GM12878 (cell line): ENCODE measurements around the gene RET. TPM values are rescaled to one million over a fixed set of nuclear protein-coding genes. Genes with fewer than 3 reads are reported as not detected.

Source experiments
- ATAC-seq: fragments of 200-7000 bp; cut with Tn5 transposase; 3 replicates; pipeline ENCODE4 v1.9.1; 2020; ENCODE audit warnings: mild to moderate bottlenecking, moderate library complexity
- BruUV-seq: library from RNA; stranded (reverse); fragments of 400-500 nt; replicated peaks from 2 replicates; lab custom pipeline; 2021; lab: Mats Ljungman, UMichigan
- CTCF ChIA-PET: fragments of 300-600 bp; sonication (Branson Sonifier 250); formaldehyde crosslinking; extraction: SDS; loops from one replicate; lab custom pipeline; 2021; ENCODE audit warnings: inconsistent platforms; lab: Yijun Ruan, JAX
- POLR2A ChIA-PET: fragments of 350-600 bp; formaldehyde crosslinking; extraction: SDS; loops from one replicate; lab custom pipeline; 2021; ENCODE audit warnings: inconsistent platforms; lab: Charles Lee
- RAD21 ChIA-PET: fragments of 300-600 bp; sonication (Branson Sonifier 250); formaldehyde crosslinking; loops from one replicate; lab custom pipeline; 2023; ENCODE audit warnings: antibody characterized with exemption; ENCODE audit not compliant: unreplicated experiment; lab: Charles Lee
- SMC1A ChIA-PET: fragments of 300-600 bp; sonication (Branson Sonifier 250); formaldehyde crosslinking; loops from one replicate; lab custom pipeline; 2023; ENCODE audit not compliant: unreplicated experiment, uncharacterized antibody; lab: Charles Lee
- DNase-seq: peaks from one replicate; pipeline ENCODE4 v3.0.0-alpha.2; 2011; ENCODE audit warnings: low read depth, low spot score
- FAIRE-seq: peaks from 3 replicates; lab custom pipeline; 2011; peaks lifted over from hg19 to GRCh38; lab: Jason Lieb, UNC
- H2AFZ ChIP-seq: 2 replicates; pipeline ENCODE4 v1.6.0; 2011; ENCODE audit warnings: low read depth, low read length, control low read depth; ENCODE audit not compliant: control insufficient read depth
- H3K27ac ChIP-seq: 2 replicates; pipeline ENCODE4 v1.5.1; 2011; ENCODE audit warnings: control low read depth; ENCODE audit not compliant: control insufficient read depth, insufficient read depth
- H3K27me3 ChIP-seq, 2 experiments: replicated peaks in 1 of 2; 2 replicates each; pipeline versions ENCODE4 v1.6.0 to v1.6.1; 2011; ENCODE audit warnings: low read length in 1 of 2; ENCODE audit not compliant: control insufficient read depth in 2 of 2, insufficient read depth in 2 of 2
- H3K36me3 ChIP-seq, 2 experiments: 2 replicates each; pipeline ENCODE4 v1.5.1; 2011; ENCODE audit warnings: low read length in 1 of 2; ENCODE audit not compliant: control insufficient read depth in 2 of 2, insufficient read depth in 2 of 2
- H3K4me1 ChIP-seq: 2 replicates; pipeline ENCODE4 v1.6.1; 2011; ENCODE audit warnings: mild to moderate bottlenecking, low read length, moderate library complexity, mixed read lengths; ENCODE audit not compliant: control insufficient read depth, insufficient read depth
- H3K4me2 ChIP-seq: 2 replicates; pipeline ENCODE4 v1.6.0; 2011; ENCODE audit warnings: control low read depth; ENCODE audit not compliant: control insufficient read depth, insufficient read depth
- H3K4me3 ChIP-seq: fragments of 200-600 bp; sonication (generic); 2 replicates; pipeline ENCODE4 v1.5.1; 2016
- H3K79me2 ChIP-seq: 2 replicates; pipeline ENCODE4 v1.6.0; 2011; ENCODE audit warnings: low read length; ENCODE audit not compliant: control insufficient read depth, insufficient read depth
- H3K9ac ChIP-seq: 2 replicates; pipeline ENCODE4 v1.8.0; 2011; ENCODE audit warnings: low read length, control low read depth, mixed read lengths; ENCODE audit not compliant: control insufficient read depth, insufficient read depth
- H3K9me3 ChIP-seq: replicated peaks from 3 replicates; pipeline ENCODE4 v1.5.1; 2011; ENCODE audit warnings: mild to moderate bottlenecking, low read length; ENCODE audit not compliant: control insufficient read depth, insufficient read depth
- H4K20me1 ChIP-seq: 2 replicates; pipeline ENCODE4 v1.6.0; 2011; ENCODE audit not compliant: control insufficient read depth, insufficient read depth
- ELK1 ChIP-seq: IDR thresholded peaks from 2 replicates; pipeline ENCODE4 v1.6.1; 2012; ENCODE audit warnings: low read depth, low read length, improper control_type of control experiment
- HDAC6 ChIP-seq: fragments of 200-600 bp; sonication (generic); IDR thresholded peaks from one replicate; pipeline ENCODE4 v1.8.0; 2017; ENCODE audit warnings: antibody characterized with exemption; ENCODE audit not compliant: unreplicated experiment
- JUNB ChIP-seq: IDR thresholded peaks from 2 replicates; pipeline ENCODE4 v1.6.1; 2016; ENCODE audit warnings: antibody characterized with exemption, mild to moderate bottlenecking
- MLLT1 ChIP-seq: fragments of 450-650 bp; IDR thresholded peaks from 2 replicates; pipeline ENCODE4 v1.6.1; 2016; ENCODE audit warnings: mild to moderate bottlenecking
- MYC ChIP-seq: IDR thresholded peaks from 2 replicates; pipeline ENCODE4 v1.6.1; 2011; ENCODE audit warnings: mild to moderate bottlenecking, low read length, moderate library complexity, inconsistent platforms; ENCODE audit not compliant: insufficient read depth, insufficient replicate concordance, insufficient read length, severe bottlenecking
- NBN ChIP-seq: fragments of 450-650 bp; IDR thresholded peaks from 2 replicates; pipeline ENCODE4 v1.6.1; 2016
- NFIC ChIP-seq: IDR thresholded peaks from 2 replicates; pipeline ENCODE4 v1.6.1; 2012; ENCODE audit warnings: low read depth, mild to moderate bottlenecking, inconsistent platforms, low read length, moderate library complexity
- NFXL1 ChIP-seq: fragments of 450-650 bp; IDR thresholded peaks from 2 replicates; pipeline ENCODE4 v1.6.1; 2017; ENCODE audit warnings: antibody characterized with exemption, mild to moderate bottlenecking, borderline replicate concordance
- NKRF ChIP-seq: fragments of 450-650 bp; conservative IDR thresholded peaks from 2 replicates; pipeline ENCODE4 v1.6.1; 2017; ENCODE audit warnings: mild to moderate bottlenecking, moderate library complexity
- NR2F1 ChIP-seq: fragments of 450-650 bp; conservative IDR thresholded peaks from 2 replicates; pipeline ENCODE4 v1.6.1; 2017; ENCODE audit warnings: mild to moderate bottlenecking
- PAX5 ChIP-seq: IDR thresholded peaks from 2 replicates; pipeline ENCODE4 v1.6.1; 2011; ENCODE audit warnings: low read depth, low read length, borderline replicate concordance
- POLR2AphosphoS5 ChIP-seq: IDR thresholded peaks from 2 replicates; pipeline ENCODE4 v1.6.1; 2011; ENCODE audit warnings: mild to moderate bottlenecking, low read length, inconsistent platforms
- RBBP5 ChIP-seq: fragments of 200-600 bp; sonication (generic); conservative IDR thresholded peaks from 2 replicates; pipeline ENCODE4 v1.6.1; 2016
- SIX5 ChIP-seq: IDR thresholded peaks from 2 replicates; pipeline ENCODE4 v1.6.1; 2011; ENCODE audit warnings: mild to moderate bottlenecking, low read depth, low read length, moderate library complexity; ENCODE audit not compliant: severe bottlenecking
- STAT3 ChIP-seq: IDR thresholded peaks from 2 replicates; pipeline ENCODE4 v1.6.1; 2011; ENCODE audit warnings: low read depth, low read length, improper control_type of control experiment
- WGBS: methylation state at CpG from one replicate; pipeline ENCODE4 v1.1.6; 2016; ENCODE audit warnings: low lambda C conversion rate; ENCODE audit not compliant: insufficient replicate concordance, insufficient coverage; ENCODE audit errors: missing lambda C conversion rate; 5-methylcytosine and 5-hydroxymethylcytosine counted together
- in situ Hi-C: fragments of 300-500 bp; cut with MboI; formaldehyde crosslinking; loops from 9 replicates; pipeline ENCODE4 v1.14.3; 2018; ENCODE audit warnings: mixed read lengths
- intact Hi-C: fragments of 100-400 bp; cut with micrococcal nuclease; formaldehyde crosslinking; loops from one replicate; pipeline ENCODE4 v1.14.2; 2022; ENCODE audit not compliant: unreplicated experiment
- polyA plus RNA-seq, 11 experiments: library from polyadenylated mRNA; depleted of rRNA in 4 of 11; unstranded in 6 of 11; stranded (reverse) in 5 of 11; fragments of >200 nt; fragmentation: Nextera tagmentation in 4 of 11; fragmentation: Illumina TruSeq in 1 of 11; extraction: Ambion mirVana in 4 of 11; extraction: Trizol in 1 of 11; gene quantifications; 1 replicate in 1 of 11; 2 replicates in 10 of 11; pipeline versions ENCODE4 v1.2.1 to v1.2.3, GENCODE V29; 2011 to 2016; ENCODE audit warnings: inconsistent platforms in 2 of 11, missing spikeins in 2 of 11, low read depth in 1 of 11
- total RNA-seq, 4 experiments: library from RNA; depleted of rRNA in 3 of 4; stranded (reverse); fragments of >200 nt in 3 of 4; fragmentation: Illumina TruSeq in 1 of 4; extraction: Trizol in 1 of 4; gene quantifications; 2 replicates each; pipeline versions ENCODE4 v1.2.1 to v1.2.3, GENCODE V29; 2013 to 2021
- TF ChIP-seq, protein P1 (sequence below): fragments of 450-650 bp; formaldehyde crosslinking; IDR thresholded peaks from 2 replicates; pipeline ENCODE4 v1.4.0; 2022; ENCODE audit warnings: mild to moderate bottlenecking, moderate library complexity

RET gene
- total and polyA plus RNA-seq, 10 of the 15 experiments (the other 5 are each of a cell fraction or from before 2014, with no cell fraction given): not detected

DNA sequence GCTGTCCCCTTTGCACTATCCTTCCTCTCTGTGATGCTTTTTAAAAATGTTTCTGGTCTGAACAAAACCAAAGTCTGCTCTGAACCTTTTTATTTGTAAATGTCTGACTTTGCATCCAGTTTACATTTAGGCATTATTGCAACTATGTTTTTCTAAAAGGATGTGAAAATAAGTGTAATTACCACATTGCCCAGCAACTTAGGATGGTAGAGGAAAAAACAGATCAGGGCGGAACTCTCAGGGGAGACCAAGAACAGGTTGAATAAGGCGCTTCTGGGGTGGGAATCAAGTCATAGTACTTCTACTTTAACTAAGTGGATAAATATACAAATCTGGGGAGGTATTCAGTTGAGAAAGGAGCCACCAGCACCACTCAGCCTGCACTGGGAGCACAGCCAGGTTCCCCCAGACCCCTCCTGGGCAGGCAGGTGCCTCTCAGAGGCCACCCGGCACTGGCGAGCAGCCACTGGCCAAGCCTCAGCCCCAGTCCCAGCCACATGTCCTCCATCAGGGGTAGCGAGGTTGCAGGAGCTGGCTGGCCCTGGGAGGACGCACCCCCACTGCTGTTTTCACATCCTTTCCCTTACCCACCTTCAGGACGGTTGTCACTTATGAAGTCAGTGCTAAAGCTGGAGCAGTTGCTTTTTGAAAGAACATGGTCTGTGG lies 50.0 kb downstream of the RET start:
- BruUV-seq: no TSS peak
- POLR2A ChIA-PET: no interaction called here
- no peak for TF ChIP-seq POLR2AphosphoS5
- no peak for TF ChIP-seq MYC
- no peak for TF ChIP-seq NBN
- no peak for TF ChIP-seq NR2F1
- no peak for TF ChIP-seq RBBP5
- TF ChIP-seq SIX5: no peak
- no peak for TF ChIP-seq HDAC6
- TF ChIP-seq JUNB: no peak
- no peak for TF ChIP-seq MLLT1
- TF ChIP-seq NFXL1: no peak
- no peak for TF ChIP-seq PAX5
- peak; percentile 35; the same call in 1 of the 2 replicates for TF ChIP-seq NFIC
- TF ChIP-seq NKRF: no peak
- no peak for TF ChIP-seq STAT3
- TF ChIP-seq ELK1: no peak
- TF ChIP-seq, protein P1, sequence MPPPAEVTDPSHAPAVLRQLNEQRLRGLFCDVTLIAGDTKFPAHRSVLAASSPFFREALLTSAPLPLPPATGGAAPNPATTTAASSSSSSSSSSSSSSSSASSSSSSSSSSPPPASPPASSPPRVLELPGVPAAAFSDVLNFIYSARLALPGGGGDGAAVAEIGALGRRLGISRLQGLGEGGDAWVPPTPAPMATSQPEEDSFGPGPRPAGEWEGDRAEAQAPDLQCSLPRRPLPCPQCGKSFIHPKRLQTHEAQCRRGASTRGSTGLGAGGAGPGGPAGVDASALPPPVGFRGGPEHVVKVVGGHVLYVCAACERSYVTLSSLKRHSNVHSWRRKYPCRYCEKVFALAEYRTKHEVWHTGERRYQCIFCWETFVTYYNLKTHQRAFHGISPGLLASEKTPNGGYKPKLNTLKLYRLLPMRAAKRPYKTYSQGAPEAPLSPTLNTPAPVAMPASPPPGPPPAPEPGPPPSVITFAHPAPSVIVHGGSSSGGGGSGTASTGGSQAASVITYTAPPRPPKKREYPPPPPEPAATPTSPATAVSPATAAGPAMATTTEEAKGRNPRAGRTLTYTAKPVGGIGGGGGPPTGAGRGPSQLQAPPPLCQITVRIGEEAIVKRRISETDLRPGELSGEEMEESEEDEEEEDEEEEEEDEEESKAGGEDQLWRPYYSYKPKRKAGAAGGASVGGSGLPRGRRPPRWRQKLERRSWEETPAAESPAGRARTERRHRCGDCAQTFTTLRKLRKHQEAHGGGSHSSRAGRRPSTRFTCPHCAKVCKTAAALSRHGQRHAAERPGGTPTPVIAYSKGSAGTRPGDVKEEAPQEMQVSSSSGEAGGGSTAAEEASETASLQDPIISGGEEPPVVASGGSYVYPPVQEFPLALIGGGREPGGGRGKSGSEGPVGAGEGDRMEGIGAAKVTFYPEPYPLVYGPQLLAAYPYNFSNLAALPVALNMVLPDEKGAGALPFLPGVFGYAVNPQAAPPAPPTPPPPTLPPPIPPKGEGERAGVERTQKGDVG (CRISPR knock-in tag): no peak

More for the DNA sequence above, 50.0 kb downstream of the RET start:
- Histone ChIP-seq H2AFZ (no peak overlapping the region), H3K4me2 (peak overlapping the region; percentile 50), H3K4me3 (0 out of 2 replicates have a peak overlapping the region, but pooled peaks have one; percentile 6), H3K9me3 (no peaks in the 10 kb centered on the region), H3K36me3 (no peaks in the 10 kb centered on the region), H3K9ac (no peak overlapping the region), H3K4me1 (peaks cover 25% of the 10 kb centered on the region), H3K27me3 (no peaks in the 10 kb centered on the region), H3K79me2 (no peaks in the 10 kb centered on the region), H4K20me1 (no peaks in the 10 kb centered on the region), H3K27ac (no peak overlapping the region)
- ATAC-seq (peak; percentile 69), FAIRE-seq (no peak), DNase-seq (no peak)
- WGBS: 0% methylated on average over 7 of the region's 7 CpGs
- intact Hi-C loops: no loop called here
- ChIA-PET RAD21 (interaction anchor here (0.7 kb wide), 1 partner anchor 1605 kb away, joined by 3 read pairs; no protein-coding TSS in a partner anchor), CTCF (no interaction called here), SMC1A (no interaction called here)
- in situ Hi-C loops: loop anchor here (25.0 kb wide), 2 partner anchors 285 to 490 kb away; partner anchors contain the start of genes HNRNPF and ZNF33B
